ENCODE data around the gene CPAMD8. TPM values are rescaled to one million over a fixed set of nuclear protein-coding genes. Genes with fewer than 3 reads are reported as not detected.
A peak's percentile ranks its signal among the peaks of the same experiment; 100 is the strongest.

Gene CPAMD8
- total RNA-seq, 1 donor from 2014 or later = 5.3 TPM

GRCh38 chr19:16861011-16861410, 165.6 kb downstream of the CPAMD8 start:
- no peak overlapping the region for H3K4me3 ChIP-seq (ENCODE audit: low read depth, low read length)
- TF ChIP-seq, protein P1, sequence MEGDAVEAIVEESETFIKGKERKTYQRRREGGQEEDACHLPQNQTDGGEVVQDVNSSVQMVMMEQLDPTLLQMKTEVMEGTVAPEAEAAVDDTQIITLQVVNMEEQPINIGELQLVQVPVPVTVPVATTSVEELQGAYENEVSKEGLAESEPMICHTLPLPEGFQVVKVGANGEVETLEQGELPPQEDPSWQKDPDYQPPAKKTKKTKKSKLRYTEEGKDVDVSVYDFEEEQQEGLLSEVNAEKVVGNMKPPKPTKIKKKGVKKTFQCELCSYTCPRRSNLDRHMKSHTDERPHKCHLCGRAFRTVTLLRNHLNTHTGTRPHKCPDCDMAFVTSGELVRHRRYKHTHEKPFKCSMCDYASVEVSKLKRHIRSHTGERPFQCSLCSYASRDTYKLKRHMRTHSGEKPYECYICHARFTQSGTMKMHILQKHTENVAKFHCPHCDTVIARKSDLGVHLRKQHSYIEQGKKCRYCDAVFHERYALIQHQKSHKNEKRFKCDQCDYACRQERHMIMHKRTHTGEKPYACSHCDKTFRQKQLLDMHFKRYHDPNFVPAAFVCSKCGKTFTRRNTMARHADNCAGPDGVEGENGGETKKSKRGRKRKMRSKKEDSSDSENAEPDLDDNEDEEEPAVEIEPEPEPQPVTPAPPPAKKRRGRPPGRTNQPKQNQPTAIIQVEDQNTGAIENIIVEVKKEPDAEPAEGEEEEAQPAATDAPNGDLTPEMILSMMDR (IDR thresholded peaks at IDR 0.05; ENCODE audit: insufficient read depth, low read length, poor library complexity, severe bottlenecking) = no peak
- H3K36me3 ChIP-seq (ENCODE audit: control insufficient read depth, insufficient read depth, low read length) = no peaks in the 10 kb centered on the region
- DNase-seq (ENCODE audit: low read depth) = no peak
- no peaks in the 10 kb centered on the region for H3K27me3 ChIP-seq (ENCODE audit: control insufficient read depth, insufficient read depth, low read length)

DNA sequence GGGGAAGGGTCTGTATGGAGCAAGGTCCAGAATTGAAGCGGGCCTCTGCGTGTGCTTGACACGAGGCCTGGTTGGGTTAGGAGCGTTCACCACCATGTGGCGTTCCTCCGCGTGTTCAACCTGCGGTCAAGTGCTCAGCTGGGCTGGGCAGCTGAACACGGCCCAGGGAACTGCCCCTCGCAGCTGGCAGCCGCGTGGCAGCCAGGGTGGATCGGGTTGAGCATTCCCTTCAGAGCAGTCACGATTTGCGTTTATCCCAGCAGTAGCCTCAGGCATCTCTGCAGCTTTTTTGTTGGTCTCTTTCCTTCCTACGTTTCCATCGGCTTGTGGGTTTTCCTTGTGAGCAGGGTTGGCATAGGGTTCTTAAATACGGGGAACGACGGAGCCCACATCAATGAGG, 166.5 kb downstream of the CPAMD8 start:
- TF ChIP-seq, protein P1 (IDR thresholded peaks at IDR 0.05; ENCODE audit: insufficient read depth, low read length, poor library complexity, severe bottlenecking) = no peak
- Histone ChIP-seq H3K27me3 (ENCODE audit: control insufficient read depth, insufficient read depth, low read length) (no peaks in the 10 kb centered on the region), H3K4me3 (ENCODE audit: low read depth, low read length) (no peak overlapping the region), H3K36me3 (ENCODE audit: control insufficient read depth, insufficient read depth, low read length) (no peaks in the 10 kb centered on the region)
- DNase-seq (ENCODE audit: low read depth) = no peak

GRCh38 chr19:16859626-16860025, 167.0 kb downstream of the CPAMD8 start:
- H3K36me3 ChIP-seq (ENCODE audit: control insufficient read depth, insufficient read depth, low read length) = peaks cover 1% of the 10 kb centered on the region
- H3K4me3 ChIP-seq (ENCODE audit: low read depth, low read length) = no peak overlapping the region
- no peaks in the 10 kb centered on the region for H3K27me3 ChIP-seq (ENCODE audit: control insufficient read depth, insufficient read depth, low read length)
- TF ChIP-seq, protein P1 (IDR thresholded peaks at IDR 0.05; ENCODE audit: insufficient read depth, low read length, poor library complexity, severe bottlenecking) = no peak
- no peak for DNase-seq (ENCODE audit: low read depth)

- DNase-seq (ENCODE audit: low read depth) = no peak
- no peak overlapping the region for H3K4me3 ChIP-seq (ENCODE audit: low read depth, low read length)
- peaks cover 3% of the 10 kb centered on the region for H3K36me3 ChIP-seq (ENCODE audit: control insufficient read depth, insufficient read depth, low read length)
- H3K27me3 ChIP-seq (ENCODE audit: control insufficient read depth, insufficient read depth, low read length) = no peaks in the 10 kb centered on the region
- TF ChIP-seq, protein P1 (IDR thresholded peaks at IDR 0.05; ENCODE audit: insufficient read depth, low read length, poor library complexity, severe bottlenecking) = no peak
Measured at GRCh38 chr19:16856091-16856490, 170.5 kb downstream of the CPAMD8 start.

DNA sequence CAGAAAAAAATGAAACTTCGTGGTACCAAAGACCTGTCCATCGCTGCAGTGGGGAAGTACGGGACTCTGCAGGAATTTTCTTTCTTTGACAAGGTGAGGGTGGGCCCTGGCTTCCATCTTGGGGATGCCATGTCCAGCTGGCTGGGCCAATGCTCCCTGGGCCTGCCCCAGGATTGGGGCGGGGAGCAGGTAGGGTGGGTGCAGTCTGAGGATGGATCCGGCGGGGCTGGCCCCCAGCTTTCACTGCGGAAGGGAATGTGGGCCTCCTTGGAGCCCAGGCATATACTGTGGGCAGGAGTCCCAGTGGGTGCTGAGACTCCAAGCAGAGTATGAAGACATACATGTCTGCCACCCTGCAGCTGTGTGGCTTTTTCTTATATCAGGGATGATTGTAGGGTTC, 173.5 kb downstream of the CPAMD8 start:
- H3K27me3 ChIP-seq (ENCODE audit: control insufficient read depth, insufficient read depth, low read length) = no peaks in the 10 kb centered on the region
- peaks cover 3% of the 10 kb centered on the region for H3K36me3 ChIP-seq (ENCODE audit: control insufficient read depth, insufficient read depth, low read length)
- TF ChIP-seq, protein P1 (IDR thresholded peaks at IDR 0.05; ENCODE audit: insufficient read depth, low read length, poor library complexity, severe bottlenecking) = no peak
- no peak for DNase-seq (ENCODE audit: low read depth)
- H3K4me3 ChIP-seq (ENCODE audit: low read depth, low read length) = no peak overlapping the region

GRCh38 chr19:16851031-16851712, 175.4 kb downstream of the CPAMD8 start:
- peak; percentile 39 for DNase-seq (ENCODE audit: low read depth)
- peaks cover 4% of the 10 kb centered on the region for H3K36me3 ChIP-seq (ENCODE audit: control insufficient read depth, insufficient read depth, low read length)
- no peak overlapping the region for H3K4me3 ChIP-seq (ENCODE audit: low read depth, low read length)
- H3K27me3 ChIP-seq (ENCODE audit: control insufficient read depth, insufficient read depth, low read length) = no peaks in the 10 kb centered on the region
- TF ChIP-seq, protein P1 (IDR thresholded peaks at IDR 0.05; ENCODE audit: insufficient read depth, low read length, poor library complexity, severe bottlenecking) = no peak

Data from kidney epithelial cell (primary cell).